ENCODE results near the gene GPA33. TPM values are rescaled to one million over a fixed set of nuclear protein-coding genes. Genes with fewer than 3 reads are reported as not detected.

The GPA33 gene
- total and polyA plus RNA-seq, 10 of the 15 experiments (the other 5 are each of a cell fraction or from before 2014, with no cell fraction given): 0.09 to 0.27 (median 0.21) TPM; not detected in 1

GRCh38 chr1:167012570-167012969, 77.6 kb downstream of the GPA33 start:
- RAD21 ChIA-PET (ENCODE audit: unreplicated experiment): no interaction called here

GRCh38 chr1:167011560-167012191, 78.5 kb downstream of the GPA33 start:
- no peaks in the 10 kb centered on the region for H3K36me3 ChIP-seq (ENCODE audit: control insufficient read depth in 2 of 2, insufficient read depth in 2 of 2, low read length in 1 of 2)
- H3K4me3 ChIP-seq: no peak overlapping the region
- in situ Hi-C loops (cut with MboI): no loop called here
- no peaks in the 10 kb centered on the region for H3K79me2 ChIP-seq (ENCODE audit: control insufficient read depth, insufficient read depth, low read length)
- intact Hi-C loops (cut with micrococcal nuclease; ENCODE audit: unreplicated experiment): no loop called here
- ChIA-PET POLR2A (no interaction called here), CTCF (no interaction called here), SMC1A (ENCODE audit: uncharacterized antibody, unreplicated experiment) (no interaction called here), RAD21 (ENCODE audit: unreplicated experiment) (interaction anchor here (0.5 kb wide), 1 partner anchor 339 kb away, joined by 3 read pairs; no protein-coding TSS in a partner anchor)
- H3K9ac ChIP-seq (ENCODE audit: control insufficient read depth, insufficient read depth, low read length): no peak overlapping the region
- H3K4me2 ChIP-seq (ENCODE audit: control insufficient read depth, insufficient read depth): no peak overlapping the region
- no peak overlapping the region for H3K27ac ChIP-seq (ENCODE audit: control insufficient read depth, insufficient read depth)
- no peak for FAIRE-seq
- no peak for ATAC-seq
- TF ChIP-seq CREM (IDR thresholded peaks at IDR 0.05; ENCODE audit: low read depth) (no peak), USF2 (IDR thresholded peaks at IDR 0.05; ENCODE audit: borderline replicate concordance, low read depth, low read length) (no peak), NFYA (IDR thresholded peaks at IDR 0.05; ENCODE audit: borderline replicate concordance, low read depth, low read length) (no peak), NFXL1 (IDR thresholded peaks at IDR 0.05; ENCODE audit: borderline replicate concordance) (no peak)
- H2AFZ ChIP-seq (ENCODE audit: control insufficient read depth, low read depth, low read length): no peak overlapping the region
- no peaks in the 10 kb centered on the region for H3K4me1 ChIP-seq (ENCODE audit: control insufficient read depth, insufficient read depth, low read length)
- H3K9me3 ChIP-seq (replicated peaks; ENCODE audit: control insufficient read depth, insufficient read depth, low read length): no peaks in the 10 kb centered on the region
- no peaks in the 10 kb centered on the region for H3K27me3 ChIP-seq (replicated peaks in 1 of 2; ENCODE audit: control insufficient read depth in 2 of 2, insufficient read depth in 2 of 2, low read length in 1 of 2)
- DNase-seq (ENCODE audit: low read depth, low spot score): no peak
- H4K20me1 ChIP-seq (ENCODE audit: control insufficient read depth, insufficient read depth): no peaks in the 10 kb centered on the region
- WGBS (ENCODE audit: insufficient coverage, insufficient replicate concordance, low lambda C conversion rate, missing lambda C conversion rate): 35% methylated on average over 1 of the region's 1 CpG
- no TSS peak for BruUV-seq (replicated peaks)

More at GRCh38 chr1:167012570-167012969, 77.6 kb downstream of the GPA33 start:
- DNase-seq (ENCODE audit: low read depth, low spot score) (no peak), ATAC-seq (no peak), FAIRE-seq (no peak)
- Histone ChIP-seq H3K4me1 (ENCODE audit: control insufficient read depth, insufficient read depth, low read length) (no peaks in the 10 kb centered on the region), H3K4me3 (no peak overlapping the region), H4K20me1 (ENCODE audit: control insufficient read depth, insufficient read depth) (no peaks in the 10 kb centered on the region), H3K36me3 (ENCODE audit: control insufficient read depth in 2 of 2, insufficient read depth in 2 of 2, low read length in 1 of 2) (no peaks in the 10 kb centered on the region), H3K9ac (ENCODE audit: control insufficient read depth, insufficient read depth, low read length) (no peak overlapping the region), H3K79me2 (ENCODE audit: control insufficient read depth, insufficient read depth, low read length) (no peaks in the 10 kb centered on the region), H3K27ac (ENCODE audit: control insufficient read depth, insufficient read depth) (no peak overlapping the region), H3K4me2 (ENCODE audit: control insufficient read depth, insufficient read depth) (no peak overlapping the region), H3K9me3 (replicated peaks; ENCODE audit: control insufficient read depth, insufficient read depth, low read length) (no peaks in the 10 kb centered on the region), H3K27me3 (replicated peaks in 1 of 2; ENCODE audit: control insufficient read depth in 2 of 2, insufficient read depth in 2 of 2, low read length in 1 of 2) (no peaks in the 10 kb centered on the region), H2AFZ (ENCODE audit: control insufficient read depth, low read depth, low read length) (no peak overlapping the region)
- POLR2A ChIA-PET: no interaction called here
- TF ChIP-seq CHD1 (IDR thresholded peaks at IDR 0.05; ENCODE audit: low read depth, low read length) (no peak), MXI1 (IDR thresholded peaks at IDR 0.05; ENCODE audit: low read depth, low read length) (no peak), POLR2AphosphoS2 (IDR thresholded peaks at IDR 0.05; ENCODE audit: low read depth, low read length) (no peak)
- in situ Hi-C loops (cut with MboI): no loop called here
- intact Hi-C loops (cut with micrococcal nuclease; ENCODE audit: unreplicated experiment): no loop called here
- 0% methylated on average over 2 of the region's 2 CpGs for WGBS (ENCODE audit: insufficient coverage, insufficient replicate concordance, low lambda C conversion rate, missing lambda C conversion rate)
- BruUV-seq (replicated peaks): no TSS peak
- SMC1A ChIA-PET (ENCODE audit: uncharacterized antibody, unreplicated experiment): no interaction called here
- CTCF ChIA-PET: interaction anchor here (0.9 kb wide), 1 partner anchor 103 kb away, joined by 3 read pairs; no protein-coding TSS in a partner anchor
